Neutrophil (primary cell): ENCODE results near the gene DHH.
"Not testable (repeated sequence)": the region's sequence is repeated elsewhere in the genome, so short reads cannot be mapped to it uniquely, and the experiment has no call there.

ENCODE experiments used
- H3K27ac ChIP-seq: fragments of 200-600 bp; sonication (generic); 2 replicates; pipeline ENCODE4 v1.5.1; 2016; ENCODE audit warnings: mild to moderate bottlenecking, moderate library complexity
- H3K27me3 ChIP-seq: fragments of 200-600 bp; sonication (generic); 2 replicates; pipeline ENCODE4 v1.6.0; 2016; ENCODE audit warnings: mild to moderate bottlenecking
- H3K36me3 ChIP-seq: fragments of 200-600 bp; sonication (generic); 2 replicates; pipeline ENCODE4 v1.5.1; 2017
- H3K4me1 ChIP-seq, 2 experiments: fragments of 200-600 bp in 1 of 2; sonication (generic) in 1 of 2; 1 replicate in 1 of 2; 2 replicates in 1 of 2; pipeline versions ENCODE4 v1.5.1 to v1.6.1; 2013 to 2016; ENCODE audit warnings: low read depth in 1 of 2, low read length in 1 of 2, mild to moderate bottlenecking in 1 of 2, moderate library complexity in 1 of 2; ENCODE audit not compliant: control insufficient read depth in 1 of 2, insufficient read depth in 1 of 2
- H3K4me3 ChIP-seq, 2 experiments: fragments of 200-600 bp in 1 of 2; sonication (generic) in 1 of 2; 1 replicate in 1 of 2; 2 replicates in 1 of 2; pipeline ENCODE4 v1.5.1; 2013 to 2016; ENCODE audit warnings: low read depth in 1 of 2, low read length in 1 of 2, mild to moderate bottlenecking in 1 of 2, moderate library complexity in 1 of 2
- H3K9me3 ChIP-seq: fragments of 200-600 bp; sonication (generic); 2 replicates; pipeline ENCODE4 v1.5.1; 2016
- TF ChIP-seq, protein P1 (sequence below): fragments of 200-600 bp; sonication (generic); IDR thresholded peaks from 2 replicates; pipeline ENCODE4 v1.5.1; 2016; ENCODE audit warnings: antibody characterized with exemption

The DHH gene

DNA sequence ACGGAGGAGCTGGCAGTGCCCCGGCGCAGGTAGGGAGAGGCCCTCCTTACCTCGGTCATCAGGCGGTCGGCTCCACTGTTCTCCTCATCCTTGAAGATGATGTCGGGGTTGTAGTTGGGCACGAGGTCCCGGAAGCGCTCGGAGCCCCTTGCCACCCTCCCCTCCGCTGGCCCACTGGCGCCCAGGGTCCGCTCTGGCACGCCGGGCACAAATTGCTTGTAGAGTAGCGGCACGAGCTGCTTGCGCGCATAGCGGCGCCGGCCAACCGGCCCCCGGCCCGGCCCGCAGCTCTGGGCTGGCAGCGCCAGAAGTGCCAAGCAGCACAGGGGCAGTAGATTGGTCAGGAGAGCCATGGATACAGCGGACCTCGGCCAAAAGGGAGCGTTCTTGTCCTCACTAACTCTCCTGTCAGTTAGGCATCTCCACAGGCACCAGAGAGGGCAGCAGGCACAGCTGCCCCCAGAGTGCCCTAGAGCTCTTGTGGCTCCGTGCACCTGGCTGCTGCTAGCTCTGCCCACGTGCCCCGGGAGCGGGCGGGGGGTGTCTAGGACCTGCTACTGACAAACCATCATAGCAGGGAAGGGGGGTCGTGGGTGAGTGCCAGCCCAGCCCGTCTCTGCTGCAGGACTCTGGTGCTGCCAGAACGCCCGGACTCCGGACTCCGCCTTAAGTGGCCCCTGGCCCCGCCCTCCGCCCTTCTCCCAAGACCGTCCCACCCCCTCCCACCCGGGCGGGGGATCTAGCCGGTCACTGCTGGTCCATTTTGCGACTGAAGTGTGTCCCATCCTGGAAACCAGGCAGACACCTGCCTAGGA lies at the start of gene DHH:
Gene DHH (minus strand): TSS at position 642 of the 815 bp plus-strand sequence. CDS start 289 bp downstream, at position 353.
- peaks cover 69% of the 10 kb centered on the region for H3K27me3 ChIP-seq
- H3K36me3 ChIP-seq, result peaks cover 29% of the 10 kb centered on the region
- no peaks in the 10 kb centered on the region for H3K9me3 ChIP-seq
- no peak within 1 kb of the TSS for H3K27ac ChIP-seq
- H3K4me1 ChIP-seq, result peaks cover 32 to 41% of the 10 kb centered on the region in 2 experiments
- no peak within 1 kb of the TSS for H3K4me3 ChIP-seq
- TF ChIP-seq, protein P1, sequence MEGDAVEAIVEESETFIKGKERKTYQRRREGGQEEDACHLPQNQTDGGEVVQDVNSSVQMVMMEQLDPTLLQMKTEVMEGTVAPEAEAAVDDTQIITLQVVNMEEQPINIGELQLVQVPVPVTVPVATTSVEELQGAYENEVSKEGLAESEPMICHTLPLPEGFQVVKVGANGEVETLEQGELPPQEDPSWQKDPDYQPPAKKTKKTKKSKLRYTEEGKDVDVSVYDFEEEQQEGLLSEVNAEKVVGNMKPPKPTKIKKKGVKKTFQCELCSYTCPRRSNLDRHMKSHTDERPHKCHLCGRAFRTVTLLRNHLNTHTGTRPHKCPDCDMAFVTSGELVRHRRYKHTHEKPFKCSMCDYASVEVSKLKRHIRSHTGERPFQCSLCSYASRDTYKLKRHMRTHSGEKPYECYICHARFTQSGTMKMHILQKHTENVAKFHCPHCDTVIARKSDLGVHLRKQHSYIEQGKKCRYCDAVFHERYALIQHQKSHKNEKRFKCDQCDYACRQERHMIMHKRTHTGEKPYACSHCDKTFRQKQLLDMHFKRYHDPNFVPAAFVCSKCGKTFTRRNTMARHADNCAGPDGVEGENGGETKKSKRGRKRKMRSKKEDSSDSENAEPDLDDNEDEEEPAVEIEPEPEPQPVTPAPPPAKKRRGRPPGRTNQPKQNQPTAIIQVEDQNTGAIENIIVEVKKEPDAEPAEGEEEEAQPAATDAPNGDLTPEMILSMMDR, result no peak

DNA sequence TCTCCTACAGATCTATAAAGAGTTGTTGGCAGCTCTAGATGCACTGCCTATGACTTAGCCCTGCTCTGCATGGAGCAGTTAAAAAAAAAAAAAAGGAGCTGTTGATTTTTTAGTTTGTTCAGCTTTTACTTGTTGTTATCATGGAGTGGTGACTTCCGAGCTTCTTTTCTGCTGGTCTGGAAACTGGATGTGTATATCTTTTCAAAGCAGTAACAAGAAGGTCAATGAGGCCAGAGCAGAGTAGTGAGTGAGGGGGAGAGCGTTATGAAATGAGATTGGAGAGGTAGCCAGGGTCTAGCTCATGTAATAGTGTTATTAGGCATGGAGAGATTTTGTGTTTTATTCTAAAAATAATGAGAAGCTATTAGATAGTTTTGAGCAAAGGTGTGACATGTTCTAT lies 49.8 kb upstream of the DHH start:
- no peaks in the 10 kb centered on the region for H3K9me3 ChIP-seq
- TF ChIP-seq, protein P1, result no peak
- no peaks in the 10 kb centered on the region for H3K27me3 ChIP-seq
- no peak overlapping the region for H3K4me3 ChIP-seq
- H3K27ac ChIP-seq, result no peak overlapping the region
- H3K36me3 ChIP-seq, result no peaks in the 10 kb centered on the region
- H3K4me1 ChIP-seq, result no peaks in the 10 kb centered on the region

DNA sequence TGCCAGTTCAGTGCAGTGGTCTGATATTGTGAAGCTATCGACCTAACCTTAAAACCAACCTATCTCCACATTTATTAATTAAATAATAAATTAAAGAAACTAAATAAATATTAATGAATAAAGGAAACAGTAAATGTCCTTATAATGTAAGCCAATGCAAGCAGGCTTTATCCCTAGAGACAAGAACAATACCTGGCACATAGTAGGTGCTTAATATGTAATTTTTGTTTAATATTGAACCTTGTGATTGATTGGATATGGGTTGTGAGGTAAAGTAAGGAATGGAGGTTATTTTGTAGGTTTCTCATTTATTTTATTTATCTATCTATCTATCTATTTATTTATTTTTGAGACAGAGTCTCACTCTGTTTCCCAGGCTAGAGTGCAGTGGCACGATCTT lies 44.4 kb upstream of the DHH start:
- Histone ChIP-seq H3K27me3 (no peaks in the 10 kb centered on the region), H3K9me3 (no peaks in the 10 kb centered on the region), H3K36me3 (no peaks in the 10 kb centered on the region), H3K27ac (no peak overlapping the region), H3K4me1 (no peaks in the 10 kb centered on the region), H3K4me3 (no peak overlapping the region)
- TF ChIP-seq, protein P1, result no peak

DNA sequence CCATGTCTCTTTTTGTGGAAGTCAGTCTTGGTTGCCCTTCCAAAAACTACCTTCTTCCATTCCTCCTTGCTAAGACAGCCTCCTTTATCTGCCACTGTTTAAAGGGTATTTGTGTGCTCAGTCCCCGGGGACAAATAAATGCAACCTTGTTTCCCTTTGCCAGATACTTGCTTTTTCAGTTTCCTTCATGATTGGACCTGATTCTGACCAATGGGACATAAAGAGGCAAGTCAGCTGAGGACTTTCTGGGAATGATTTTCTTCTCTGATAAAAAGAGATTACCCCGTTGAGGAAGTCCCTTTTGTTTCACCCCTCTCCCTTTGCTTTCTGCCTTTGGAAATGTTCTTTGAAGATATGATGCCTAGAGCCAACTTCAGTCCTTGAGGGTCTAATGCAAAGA lies 44.0 kb upstream of the DHH start:
- H3K27ac ChIP-seq, result no peak overlapping the region
- H3K27me3 ChIP-seq, result no peaks in the 10 kb centered on the region
- H3K36me3 ChIP-seq, result no peaks in the 10 kb centered on the region
- H3K4me1 ChIP-seq, result no peaks in the 10 kb centered on the region
- TF ChIP-seq, protein P1, result no peak
- H3K4me3 ChIP-seq, result no peak overlapping the region
- H3K9me3 ChIP-seq, result no peaks in the 10 kb centered on the region

DNA sequence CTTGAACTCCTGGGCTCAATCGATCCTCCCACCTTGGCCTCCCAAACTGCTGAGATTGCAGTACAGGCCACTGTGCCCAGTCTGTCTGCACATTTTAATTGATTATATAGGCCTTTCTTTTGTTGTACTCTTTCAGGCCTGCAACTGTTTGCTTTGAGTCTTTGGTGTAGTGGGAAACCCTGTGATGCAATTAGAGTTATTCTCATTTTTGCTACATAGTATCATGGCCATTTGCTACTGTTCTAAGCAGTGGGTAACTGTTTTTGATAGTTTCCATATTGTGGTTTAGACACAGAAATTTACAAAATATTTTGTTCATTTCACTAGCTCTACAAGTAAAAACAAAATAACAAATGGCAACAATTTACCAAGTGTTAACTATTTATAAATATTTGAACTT lies 42.9 kb upstream of the DHH start:
- Histone ChIP-seq H3K4me1 (peaks cover 3 to 6% of the 10 kb centered on the region in 2 experiments), H3K27ac (no peak overlapping the region), H3K9me3 (no peaks in the 10 kb centered on the region), H3K36me3 (no peaks in the 10 kb centered on the region), H3K27me3 (no peaks in the 10 kb centered on the region), H3K4me3 (no peak overlapping the region)
- TF ChIP-seq, protein P1, result no peak

DNA sequence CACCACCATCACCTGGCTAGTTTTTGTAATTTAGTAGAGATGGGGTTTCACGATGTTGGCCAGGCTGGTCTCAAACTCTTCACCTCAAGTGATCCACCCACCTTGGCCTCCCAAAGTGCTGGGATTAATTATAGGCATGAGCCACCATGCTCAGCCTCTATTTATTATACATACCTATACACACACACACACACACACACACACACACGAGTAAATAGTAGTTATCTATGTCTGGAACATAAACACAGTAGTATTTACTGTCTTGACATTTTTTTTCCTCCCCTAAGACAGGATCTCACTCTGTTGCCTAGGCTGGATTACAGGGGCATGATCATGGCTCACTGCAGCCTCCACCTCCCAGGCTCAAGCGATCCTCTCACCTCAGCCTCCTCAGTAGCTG lies 42.4 kb upstream of the DHH start:
- H3K36me3 ChIP-seq, H3K27me3 ChIP-seq, H3K9me3 ChIP-seq, H3K27ac ChIP-seq, H3K4me3 ChIP-seq: not testable (repeated sequence)
- peaks cover 8 to 11% of the 10 kb centered on the region in 2 experiments for H3K4me1 ChIP-seq
